Measurements from ENCODE around the gene ADIPOQ.
"Not testable (repeated sequence)": the region's sequence is repeated elsewhere in the genome, so short reads cannot be mapped to it uniquely, and the experiment has no call there.

Gene ADIPOQ

GRCh38 chr3:186873796-186874195, 31.3 kb downstream of the ADIPOQ start:
- DNase-seq: not testable (repeated sequence)

- DNase-seq: not testable (repeated sequence)
Observed at GRCh38 chr3:186874216-186874615, 31.7 kb downstream of the ADIPOQ start.

- not testable (repeated sequence) for DNase-seq
Observed at GRCh38 chr3:186874841-186875240, 32.3 kb downstream of the ADIPOQ start.

GRCh38 chr3:186875708-186876107, 33.2 kb downstream of the ADIPOQ start:
- no peak for DNase-seq

DNA sequence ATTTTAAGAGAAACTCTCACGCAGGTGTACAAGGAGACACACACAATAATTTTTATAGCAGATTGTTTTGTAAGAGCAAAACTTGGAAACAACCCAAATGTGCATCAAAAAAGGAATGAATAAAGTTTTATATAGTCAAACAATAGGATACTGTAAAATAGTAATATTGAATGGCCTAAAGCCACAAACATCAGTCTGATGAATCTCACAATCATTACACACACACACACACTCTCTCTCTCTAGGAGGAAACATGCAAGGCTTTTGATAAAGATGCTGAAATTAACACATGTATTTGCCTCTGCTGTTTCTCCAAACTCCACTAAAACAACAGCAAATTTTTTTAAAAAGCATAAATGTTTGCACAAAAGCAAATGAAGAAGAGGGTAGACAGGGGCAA, 37.3 kb downstream of the ADIPOQ start:
- no peak for DNase-seq

DNA sequence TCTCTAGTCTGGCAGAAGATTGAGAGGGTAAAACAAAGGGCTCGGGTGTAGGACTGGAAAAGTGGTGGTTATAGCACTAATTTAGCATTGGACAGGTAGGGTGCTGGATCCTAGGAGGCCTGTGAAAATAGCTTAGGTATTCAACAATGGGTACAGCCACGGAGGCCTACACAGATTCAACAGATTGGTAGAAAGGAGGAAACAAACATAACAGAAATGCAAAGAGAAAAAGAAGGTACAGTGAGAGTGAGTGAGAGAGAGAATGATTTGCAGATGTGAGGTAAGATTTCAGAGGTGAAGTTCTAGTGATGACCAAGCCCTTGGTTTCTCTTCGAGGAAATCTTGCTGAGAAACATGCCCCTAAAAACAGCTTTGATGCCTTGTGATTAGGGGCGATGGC, 37.9 kb downstream of the ADIPOQ start:
- no peak for DNase-seq

DNA sequence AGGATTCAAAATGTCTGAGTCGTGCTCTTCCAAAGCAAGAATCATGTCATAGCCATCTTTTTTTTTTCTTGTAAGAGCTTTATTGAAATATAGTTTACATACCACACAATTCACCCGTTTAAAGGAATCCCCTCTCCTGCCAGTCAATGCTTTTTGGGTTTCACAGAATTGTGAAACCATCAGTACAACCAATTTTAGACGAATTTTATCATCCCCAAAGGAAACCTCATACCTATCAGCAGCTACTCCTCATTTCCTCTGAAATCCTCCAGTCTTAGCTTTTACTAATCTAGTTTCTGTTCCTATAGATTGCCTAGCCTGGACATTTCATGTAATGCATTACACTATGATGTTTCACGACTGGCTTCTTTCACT, 39.6 kb downstream of the ADIPOQ start:
- DNase-seq: no peak

DNA sequence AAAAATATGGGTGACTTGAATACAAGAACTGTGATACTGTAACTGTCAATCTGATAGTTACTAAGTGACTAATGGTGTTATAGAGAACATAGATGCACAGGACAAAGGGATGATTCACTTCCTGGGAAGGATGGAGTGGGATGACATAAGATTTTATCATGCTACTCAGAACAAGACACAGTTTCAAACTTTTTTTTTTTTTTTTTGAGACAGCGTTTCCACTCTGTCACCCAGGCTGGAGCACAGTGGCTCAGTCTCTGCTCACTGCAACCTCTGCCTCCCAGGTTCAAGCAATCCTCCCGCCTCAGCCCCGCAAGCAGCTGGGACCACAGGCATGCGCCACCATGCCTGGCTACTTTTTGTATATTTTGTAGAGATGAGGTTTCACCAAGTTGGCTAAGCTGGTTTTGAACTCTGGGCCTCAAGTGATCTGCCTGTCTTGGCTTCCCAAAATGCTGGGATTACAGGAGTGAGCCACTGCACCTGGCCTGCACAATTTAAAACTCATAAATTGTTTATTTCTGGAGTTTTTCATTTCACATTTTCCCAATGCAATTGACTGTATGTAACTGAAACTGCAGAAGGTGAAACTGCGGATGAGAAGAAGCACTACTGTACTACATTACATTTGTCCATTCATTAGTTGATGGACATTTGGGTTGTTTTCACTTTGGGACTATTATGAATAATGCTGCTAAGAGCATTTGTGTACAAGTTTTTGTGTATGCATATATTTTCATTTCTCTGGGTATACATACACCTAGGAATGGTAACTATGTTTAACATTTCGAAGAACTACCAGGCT, 40.6 kb downstream of the ADIPOQ start:
- DNase-seq: no peak

- DNase-seq: no peak
Observed at GRCh38 chr3:186883686-186884058, 41.2 kb downstream of the ADIPOQ start.

GRCh38 chr3:186884868-186885267, 42.4 kb downstream of the ADIPOQ start:
- not testable (repeated sequence) for DNase-seq

- DNase-seq: no peak
Observed at GRCh38 chr3:186886202-186886981, 43.9 kb downstream of the ADIPOQ start.

DNA sequence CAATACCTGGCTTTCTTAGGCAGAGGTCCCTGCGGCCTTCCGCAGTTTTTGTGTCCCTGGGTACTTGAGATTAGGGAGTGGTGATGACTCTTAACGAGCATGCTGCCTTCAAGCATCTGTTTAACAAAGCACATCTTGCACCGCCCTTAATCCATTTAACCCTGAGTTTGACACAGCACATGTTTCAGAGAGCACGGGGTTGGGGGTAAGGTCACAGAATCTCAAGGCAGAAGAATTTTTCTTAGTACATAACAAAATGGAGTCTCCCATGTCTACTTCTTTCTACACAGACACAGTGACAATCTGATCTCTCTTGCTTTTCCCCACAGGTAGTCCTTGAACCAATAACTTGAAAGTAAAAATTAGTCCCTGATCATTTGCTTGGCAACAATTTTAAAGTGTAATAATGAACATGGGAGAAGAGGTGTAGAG, 45.0 kb downstream of the ADIPOQ start:
- not testable (repeated sequence) for DNase-seq

DNA sequence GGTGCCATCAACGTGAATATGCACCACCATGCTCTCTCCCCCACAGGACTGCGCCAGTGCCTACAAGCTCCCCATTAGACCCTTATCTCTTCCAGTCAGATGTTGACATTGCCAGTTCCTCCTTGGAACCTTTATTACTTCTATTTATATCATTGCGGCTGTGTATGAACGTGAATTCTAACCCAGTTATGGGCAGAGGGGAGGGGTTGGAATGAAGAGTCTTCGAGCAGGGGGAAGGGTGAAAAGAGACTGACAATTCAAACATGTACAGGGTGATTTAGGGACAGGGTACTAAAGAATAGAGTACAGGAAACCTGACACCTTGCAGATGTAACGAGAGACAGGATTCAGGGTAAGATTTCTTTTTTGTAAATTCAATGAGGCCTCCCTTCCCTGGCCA, 46.1 kb downstream of the ADIPOQ start:
- DNase-seq: no peak

DNA sequence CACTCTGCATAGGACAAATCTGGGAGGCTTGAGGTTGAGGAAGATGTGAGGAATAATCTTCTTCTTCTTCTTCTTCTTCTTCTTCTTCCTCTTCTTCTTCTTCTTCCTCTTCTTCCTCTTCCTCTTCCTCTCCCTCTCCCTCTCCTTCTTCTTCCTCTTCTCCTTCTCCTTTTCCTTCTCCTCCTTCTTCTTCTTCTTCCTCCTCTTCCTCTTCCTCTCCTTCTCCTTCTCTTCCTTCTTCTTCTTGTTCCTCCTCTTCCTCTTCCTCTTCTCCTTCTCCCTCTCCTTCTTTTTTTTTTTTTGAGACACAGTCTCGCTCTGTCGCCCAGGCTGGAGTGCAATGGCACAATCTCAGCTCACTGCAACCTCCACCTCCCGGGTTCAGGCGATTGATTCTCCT, 47.2 kb downstream of the ADIPOQ start:
- DNase-seq: not testable (repeated sequence)

DNA sequence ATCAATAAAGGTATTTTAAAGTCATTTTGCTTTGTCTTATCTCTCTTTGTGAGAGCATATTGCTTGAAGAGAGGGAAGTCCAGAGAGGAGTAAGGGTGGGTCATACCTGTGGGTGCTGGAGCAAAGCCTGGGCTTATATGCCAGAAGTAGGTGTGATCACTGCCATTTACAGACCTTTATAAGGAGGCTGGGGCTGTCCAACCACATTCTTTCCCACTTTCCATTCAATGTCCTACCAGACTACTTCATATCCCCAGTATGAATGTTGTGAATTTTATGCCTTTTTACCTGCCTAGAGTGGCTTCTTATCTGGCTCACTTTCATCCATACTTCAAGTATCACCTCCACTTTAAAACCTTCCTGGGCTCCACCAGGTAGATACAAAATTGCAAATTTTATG, 48.4 kb downstream of the ADIPOQ start:
- DNase-seq: no peak

DNA sequence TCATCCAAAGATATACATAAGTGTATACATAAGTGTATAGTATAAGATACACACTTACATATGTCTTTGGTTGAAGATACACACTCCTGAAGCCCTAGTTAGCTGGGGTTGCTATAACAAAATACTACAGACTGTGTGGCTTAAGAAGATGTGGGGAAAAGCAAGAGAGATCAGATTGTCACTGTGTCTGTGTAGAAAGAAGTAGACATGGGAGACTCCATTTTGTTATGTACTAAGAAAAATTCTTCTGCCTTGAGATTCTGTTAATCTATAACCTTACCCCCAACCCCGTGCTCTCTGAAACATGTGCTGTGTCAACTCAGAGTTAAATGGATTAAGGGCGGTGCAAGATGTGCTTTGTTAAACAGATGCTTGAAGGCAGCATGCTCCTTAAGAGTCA, 50.6 kb downstream of the ADIPOQ start:
- not testable (repeated sequence) for DNase-seq

DNA sequence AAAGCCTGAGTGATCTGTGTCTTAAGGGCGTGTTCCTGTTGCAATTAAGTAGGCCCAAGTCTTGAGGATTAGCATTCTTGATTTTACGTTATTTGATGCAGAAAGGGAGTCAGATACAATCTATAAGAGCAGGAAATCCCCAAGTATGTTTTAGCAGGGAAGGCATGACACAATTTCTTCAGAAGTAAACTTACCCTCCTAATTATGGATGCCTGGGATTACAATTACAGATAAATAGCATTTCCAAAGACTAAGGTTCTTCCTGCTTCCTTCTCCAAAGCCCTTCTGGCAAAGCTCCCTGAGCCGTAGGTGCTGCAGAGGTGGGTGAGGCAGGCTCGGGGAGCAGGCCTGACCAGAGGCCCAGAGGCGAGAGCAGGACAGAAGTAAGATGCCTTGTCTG, 52.9 kb downstream of the ADIPOQ start:
- DNase-seq: no peak

GRCh38 chr3:186896006-186896405, 53.5 kb downstream of the ADIPOQ start:
- no peak for DNase-seq

DNA sequence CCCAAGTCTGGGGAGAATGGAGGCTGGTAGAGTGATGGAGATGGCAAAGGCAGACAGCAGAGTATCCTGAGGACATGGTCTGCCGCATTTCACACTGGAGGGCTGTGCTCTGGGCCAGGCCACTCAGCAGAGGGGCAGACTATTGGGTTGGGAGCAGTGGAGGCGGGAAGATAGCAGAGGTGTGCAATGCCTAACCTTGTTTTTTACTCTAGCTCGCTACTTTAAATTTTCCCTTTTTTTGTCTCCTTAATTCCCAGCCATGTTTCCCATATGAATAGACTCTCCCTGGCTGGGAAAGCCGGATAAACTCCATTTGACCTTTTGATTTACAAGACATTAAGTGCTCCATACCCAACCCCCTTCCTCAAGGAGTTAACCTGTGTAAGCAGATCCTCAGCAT, 54.4 kb downstream of the ADIPOQ start:
- DNase-seq: no peak

DNA sequence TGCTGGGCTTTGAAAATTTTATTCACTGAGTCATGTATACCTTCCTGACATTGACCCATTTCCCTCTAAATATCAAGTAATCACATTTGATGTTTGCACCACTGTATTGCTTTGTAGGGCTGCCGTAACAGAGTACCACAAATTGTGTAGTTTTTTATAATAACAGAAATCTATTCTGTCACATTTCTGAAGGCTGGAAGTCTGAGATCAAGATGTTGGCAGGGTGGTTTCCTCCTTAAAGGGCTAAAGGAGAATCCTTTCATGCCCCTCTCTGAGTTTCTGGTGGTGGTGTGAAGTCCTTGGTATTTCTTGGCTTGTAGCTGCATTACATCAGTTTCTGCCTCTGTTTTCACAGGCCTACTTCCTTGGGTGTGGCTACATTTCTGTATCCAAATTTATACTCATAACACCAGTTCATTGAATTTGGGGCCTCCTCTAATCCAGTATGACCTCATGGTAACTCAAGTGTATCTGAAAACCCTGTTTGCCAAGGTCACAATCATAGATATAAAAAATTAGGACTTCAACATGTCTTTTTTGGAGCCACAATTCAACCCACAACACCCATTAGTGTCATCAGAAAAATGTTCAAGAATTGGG, 58.7 kb downstream of the ADIPOQ start:
- no peak for DNase-seq

DNA sequence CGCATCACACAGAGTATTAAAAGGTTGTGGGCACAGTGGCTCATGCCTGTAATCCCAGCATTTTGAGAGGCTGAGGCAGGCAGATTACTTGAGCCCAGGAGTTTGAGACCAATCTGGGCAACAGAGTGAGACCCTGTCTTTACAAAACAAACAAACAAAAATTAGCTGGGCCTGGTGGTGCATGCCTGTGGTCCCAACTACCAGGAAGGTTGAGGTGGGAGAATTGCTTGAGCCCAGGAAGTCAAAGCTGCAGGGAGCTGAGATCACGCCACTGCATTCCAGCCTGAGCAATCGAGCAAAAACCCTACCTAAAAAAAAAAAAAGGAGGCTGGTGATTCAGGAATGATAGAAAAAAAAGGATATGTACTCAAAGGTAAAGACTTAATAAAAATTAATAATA, 59.6 kb downstream of the ADIPOQ start:
- DNase-seq: no peak

- no peak for DNase-seq
Observed at GRCh38 chr3:186902713-186903112, 60.2 kb downstream of the ADIPOQ start.

DNA sequence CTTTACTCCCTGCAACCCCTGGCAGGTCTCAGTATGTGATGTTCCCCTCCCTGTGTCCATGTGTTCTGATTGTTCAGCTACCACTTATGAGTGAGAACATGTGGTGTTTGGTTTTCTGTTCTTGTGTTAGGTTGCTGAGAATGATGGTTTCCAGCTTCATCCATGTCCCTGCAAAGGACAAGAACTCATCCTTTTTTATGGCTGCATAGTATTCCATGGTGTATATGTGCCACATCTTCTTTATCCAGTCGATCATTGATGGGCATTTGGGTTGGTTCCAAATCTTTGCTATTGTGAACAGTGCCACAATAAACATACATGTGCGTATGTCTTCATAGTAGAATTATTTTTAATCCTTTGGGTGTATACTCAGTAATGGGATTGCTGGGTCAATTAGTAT, 61.2 kb downstream of the ADIPOQ start:
- not testable (repeated sequence) for DNase-seq

DNA sequence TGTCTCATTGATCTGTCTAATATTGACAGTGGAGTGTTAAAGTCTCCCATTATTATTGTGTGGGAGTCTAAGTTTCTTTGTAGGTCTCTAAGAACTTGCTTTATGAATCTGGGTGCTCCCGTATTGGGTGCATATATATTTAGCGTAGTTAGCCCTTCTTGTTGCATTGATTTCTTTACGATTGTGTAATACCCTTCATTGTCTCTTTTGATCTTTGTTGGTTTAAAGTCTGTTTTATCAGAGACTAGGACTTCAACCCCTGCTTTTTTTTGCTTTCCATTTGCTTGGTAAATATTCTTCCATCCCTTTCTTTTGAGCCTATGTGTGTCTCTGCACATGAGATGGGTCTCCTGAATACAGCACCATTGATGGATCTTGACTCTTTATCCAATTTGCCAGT, 64.6 kb downstream of the ADIPOQ start:
- DNase-seq: not testable (repeated sequence)
